Spleen (tissue), 11 donors: ENCODE results near the gene RASSF1. TPM values are rescaled to one million over a fixed set of nuclear protein-coding genes. Genes with fewer than 3 reads are reported as not detected.
A peak's percentile ranks its signal among the peaks of the same experiment; 100 is the strongest.

Experiments used
- DNase-seq: peaks from one replicate; pipeline ENCODE4 v3.0.0-alpha.2; 2020
- H3K27ac ChIP-seq, 8 donors: fragments of 200-600 bp; sonication (generic) in 7 of 8; 1 replicate in 4 of 8; 2 replicates in 4 of 8; pipeline versions ENCODE4 v1.5.0 to v1.8.0; 2016 to 2021; ENCODE audit warnings: inconsistent platforms in 4 of 8, mild to moderate bottlenecking in 4 of 8, moderate library complexity in 1 of 8
- H3K27me3 ChIP-seq, 7 donors: fragments of 200-600 bp; sonication (generic) in 6 of 7; replicated peaks in 1 of 7; 1 replicate in 4 of 7; 2 replicates in 3 of 7; pipeline versions ENCODE4 v1.5.0 to v1.8.0; 2016 to 2021; ENCODE audit warnings: inconsistent platforms in 3 of 7, mild to moderate bottlenecking in 1 of 7
- H3K36me3 ChIP-seq, 6 donors: fragments of 200-600 bp; sonication (generic) in 5 of 6; 1 replicate in 4 of 6; 2 replicates in 2 of 6; pipeline versions ENCODE4 v1.5.0 to v1.8.0; 2016 to 2021; ENCODE audit warnings: inconsistent platforms in 2 of 6
- H3K4me1 ChIP-seq, 6 donors: fragments of 200-600 bp; sonication (generic) in 5 of 6; 1 replicate in 3 of 6; 2 replicates in 3 of 6; pipeline versions ENCODE4 v1.5.0 to v1.8.0; 2016 to 2021; ENCODE audit warnings: inconsistent platforms in 3 of 6
- H3K4me3 ChIP-seq, 8 donors: fragments of 200-600 bp; sonication (generic) in 7 of 8; 1 replicate in 4 of 8; 2 replicates in 4 of 8; pipeline versions ENCODE4 v1.5.0 to v1.8.0; 2016 to 2021; ENCODE audit warnings: inconsistent platforms in 4 of 8, mild to moderate bottlenecking in 4 of 8, moderate library complexity in 2 of 8
- H3K9me3 ChIP-seq, 8 donors: fragments of 200-600 bp; sonication (generic) in 7 of 8; 1 replicate in 4 of 8; 2 replicates in 4 of 8; pipeline versions ENCODE4 v1.5.0 to v1.8.0; 2016 to 2021; ENCODE audit warnings: inconsistent platforms in 4 of 8
- POLR2A ChIP-seq, 3 donors: fragments of 450-650 bp; IDR thresholded peaks; one replicate each; pipeline ENCODE4 v1.5.1; 2017; ENCODE audit warnings: antibody characterized with exemption in 3 of 3, mild to moderate bottlenecking in 1 of 3
- POLR2AphosphoS5 ChIP-seq, 3 donors: sonication (generic); formaldehyde crosslinking; IDR thresholded peaks; one replicate each; pipeline ENCODE4 v1.5.1; 2017; ENCODE audit warnings: antibody characterized with exemption in 3 of 3
- WGBS, 5 donors: extraction: QIAGEN DNeasy Blood & Tissue Kit in 3 of 5; methylation state at CpG; one replicate each; pipeline versions ENCODE4 v1.1.5 to v1.1.7; 2013 to 2018; 5-methylcytosine and 5-hydroxymethylcytosine counted together
- intact Hi-C: fragments of 100-400 bp; cut with DNase I; formaldehyde crosslinking; loops from one replicate; pipeline ENCODE4 v1.15.0; 2023; ENCODE audit warnings: low total_unique reads
- polyA plus RNA-seq, 3 donors: library from polyadenylated mRNA; stranded (reverse); fragments of 200-250 nt; gene quantifications; one replicate each; pipeline ENCODE4 v1.2.1, GENCODE V29; 2013
- total RNA-seq, 7 donors: library from RNA; depleted of rRNA in 3 of 7; stranded (reverse); fragments of >200 nt in 3 of 7; fragmentation: NEBNext Ultra II Directional in 4 of 7; extraction: Animal tissue kit (Norgen Biotek cat#: 25700) in 4 of 7; gene quantifications; one replicate each; pipeline versions ENCODE4 v1.1.0 to v1.2.1, GENCODE V29; 2016 to 2021
- TF ChIP-seq, protein P1 (sequence below), 11 experiments: fragments of 200-600 bp in 7 of 11; fragments of 450-650 bp in 4 of 11; sonication (generic) in 4 of 11; IDR thresholded peaks in 8 of 11; conservative IDR thresholded peaks in 3 of 11; 1 replicate in 7 of 11; 2 replicates in 4 of 11; pipeline versions ENCODE4 v1.4.0 to v1.8.0; 2016 to 2021; ENCODE audit warnings: antibody characterized with exemption in 11 of 11, inconsistent platforms in 4 of 11, mild to moderate bottlenecking in 1 of 11
- donor health status: healthy with polysubstance abuse.
- donor health status: DM: no; HTN: no; CAD: no; lungs with moderate emphysema.
- donor health status: DM: no; HTN: no; CAD: no.
- donor health status: Bipolar disorder and iron deficiency.
- donor health status: healthy.
- donor health status: DM: no; HTN: no; CAD: no.
- donor health status: DM: yes; HTN: yes; CAD: no.

RASSF1 gene
- total and polyA plus RNA-seq, 10 donors: 48.3 to 113 (median 64.7) TPM

DNA sequence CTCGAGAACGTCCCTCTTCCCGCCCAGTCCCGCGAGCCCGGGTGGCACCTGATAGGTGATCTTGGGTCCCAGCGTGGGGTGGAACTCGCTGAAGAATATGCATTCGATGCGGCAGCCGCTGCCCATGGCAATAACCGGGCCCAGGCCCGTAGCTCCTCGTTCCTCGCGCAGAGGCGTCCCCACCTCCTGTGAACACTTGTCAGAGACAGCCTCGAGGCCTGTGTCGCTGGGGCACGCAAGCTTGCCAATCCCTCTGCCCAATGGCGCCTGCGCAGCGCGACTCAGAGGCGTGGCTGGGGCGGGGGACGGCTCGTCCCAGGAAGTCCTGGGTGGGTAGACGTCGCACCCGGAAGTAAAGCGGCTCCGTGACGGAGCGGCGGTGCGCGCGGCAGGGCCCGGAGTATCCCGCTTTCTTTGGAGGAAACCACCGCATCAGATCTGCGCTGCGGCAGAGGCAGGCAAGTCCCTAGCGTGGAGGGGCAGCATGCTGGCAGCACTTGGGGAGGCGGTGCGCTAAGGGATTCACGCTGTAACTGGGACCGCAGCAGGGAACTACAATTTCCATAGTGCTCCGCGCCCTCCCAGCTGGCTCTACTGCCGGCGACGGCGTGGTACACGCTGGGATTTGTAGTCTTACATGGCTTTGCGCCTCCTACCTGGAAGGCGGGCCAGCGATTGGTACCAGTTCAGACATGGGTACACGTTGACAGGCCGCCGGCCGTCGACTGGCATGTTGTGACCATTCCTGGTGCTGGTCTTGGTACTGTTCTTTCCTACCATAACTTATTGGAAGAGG is 10.1 kb upstream of the RASSF1 start, which contains the start of the genes CYB561D2 and NPRL2:
CYB561D2 (plus strand) TSS at position 336 of the 796 bp plus-strand sequence. CDS start 572 bp downstream, outside the sequence.
NPRL2 (minus strand) TSS at position 249 of the 796 bp plus-strand sequence; CDS start at position 126, 123 bp downstream.
- Histone ChIP-seq H3K9me3 (no peaks in the 10 kb centered on the region), H3K4me3 (peak within 1 kb of the TSS; percentile 52 to 93 (median 63)), H3K27me3 (no peaks in the 10 kb centered on the region), H3K4me1 (peaks cover 13 to 98% (median 75%) of the 10 kb centered on the region in 6 donors), H3K27ac (peak within 1 kb of the TSS; percentile 92 to 100 (median 94)), H3K36me3 (peaks cover 0 to 66% (median 46%) of the 10 kb centered on the region in 6 donors)
- WGBS, 5 donors: 0 to 1% (median 1%) methylated on average over 25 to 64 of the region's 64 CpGs
- peak; percentile 98 to 99 (median 99) for TF ChIP-seq POLR2AphosphoS5 (IDR thresholded peaks at IDR 0.05)
- TF ChIP-seq, protein P1, sequence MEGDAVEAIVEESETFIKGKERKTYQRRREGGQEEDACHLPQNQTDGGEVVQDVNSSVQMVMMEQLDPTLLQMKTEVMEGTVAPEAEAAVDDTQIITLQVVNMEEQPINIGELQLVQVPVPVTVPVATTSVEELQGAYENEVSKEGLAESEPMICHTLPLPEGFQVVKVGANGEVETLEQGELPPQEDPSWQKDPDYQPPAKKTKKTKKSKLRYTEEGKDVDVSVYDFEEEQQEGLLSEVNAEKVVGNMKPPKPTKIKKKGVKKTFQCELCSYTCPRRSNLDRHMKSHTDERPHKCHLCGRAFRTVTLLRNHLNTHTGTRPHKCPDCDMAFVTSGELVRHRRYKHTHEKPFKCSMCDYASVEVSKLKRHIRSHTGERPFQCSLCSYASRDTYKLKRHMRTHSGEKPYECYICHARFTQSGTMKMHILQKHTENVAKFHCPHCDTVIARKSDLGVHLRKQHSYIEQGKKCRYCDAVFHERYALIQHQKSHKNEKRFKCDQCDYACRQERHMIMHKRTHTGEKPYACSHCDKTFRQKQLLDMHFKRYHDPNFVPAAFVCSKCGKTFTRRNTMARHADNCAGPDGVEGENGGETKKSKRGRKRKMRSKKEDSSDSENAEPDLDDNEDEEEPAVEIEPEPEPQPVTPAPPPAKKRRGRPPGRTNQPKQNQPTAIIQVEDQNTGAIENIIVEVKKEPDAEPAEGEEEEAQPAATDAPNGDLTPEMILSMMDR (IDR thresholded peaks at IDR 0.05 in 8 of 11, conservative IDR thresholded peaks at IDR 0.05 in 3 of 11): peak in 1 of 11 experiments; percentile 31
- TF ChIP-seq POLR2A (IDR thresholded peaks at IDR 0.05): peak in 2 of 3 donors; percentile 73 to 87
- peak; percentile 100 for DNase-seq
- intact Hi-C loops: no loop called here

DNA sequence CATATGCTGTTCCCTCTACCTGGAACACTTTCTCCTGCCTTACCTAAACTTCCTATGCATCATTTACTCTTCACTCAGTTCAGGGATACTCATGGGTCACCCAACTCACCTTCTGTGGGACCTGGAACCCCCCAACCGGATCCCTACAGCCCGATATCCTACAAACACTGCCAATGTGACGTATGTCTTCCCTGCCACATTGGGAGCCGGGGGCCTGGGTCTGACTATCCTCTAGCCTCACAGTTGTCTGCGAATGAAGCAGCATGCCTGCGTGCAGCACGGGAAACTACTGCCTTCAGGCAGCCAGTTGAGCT is 9.5 kb upstream of the RASSF1 start:
- Histone ChIP-seq H3K36me3 (peaks cover 0 to 60% (median 41%) of the 10 kb centered on the region in 6 donors), H3K4me1 (peaks cover 19 to 98% (median 75%) of the 10 kb centered on the region in 6 donors), H3K27ac (peak overlapping the region; percentile 92 to 100 (median 94)), H3K9me3 (no peaks in the 10 kb centered on the region), H3K27me3 (no peaks in the 10 kb centered on the region), H3K4me3 (peak overlapping the region; percentile 52 to 93 (median 63))
- TF ChIP-seq, protein P1 (IDR thresholded peaks at IDR 0.05 in 8 of 11, conservative IDR thresholded peaks at IDR 0.05 in 3 of 11): no peak
- no peak for TF ChIP-seq POLR2AphosphoS5 (IDR thresholded peaks at IDR 0.05)
- no peak for TF ChIP-seq POLR2A (IDR thresholded peaks at IDR 0.05)
- WGBS, 5 donors: 12 to 19% (median 13%) methylated on average over 7 of the region's 7 CpGs
- no peak for DNase-seq
- intact Hi-C loops: no loop called here

DNA sequence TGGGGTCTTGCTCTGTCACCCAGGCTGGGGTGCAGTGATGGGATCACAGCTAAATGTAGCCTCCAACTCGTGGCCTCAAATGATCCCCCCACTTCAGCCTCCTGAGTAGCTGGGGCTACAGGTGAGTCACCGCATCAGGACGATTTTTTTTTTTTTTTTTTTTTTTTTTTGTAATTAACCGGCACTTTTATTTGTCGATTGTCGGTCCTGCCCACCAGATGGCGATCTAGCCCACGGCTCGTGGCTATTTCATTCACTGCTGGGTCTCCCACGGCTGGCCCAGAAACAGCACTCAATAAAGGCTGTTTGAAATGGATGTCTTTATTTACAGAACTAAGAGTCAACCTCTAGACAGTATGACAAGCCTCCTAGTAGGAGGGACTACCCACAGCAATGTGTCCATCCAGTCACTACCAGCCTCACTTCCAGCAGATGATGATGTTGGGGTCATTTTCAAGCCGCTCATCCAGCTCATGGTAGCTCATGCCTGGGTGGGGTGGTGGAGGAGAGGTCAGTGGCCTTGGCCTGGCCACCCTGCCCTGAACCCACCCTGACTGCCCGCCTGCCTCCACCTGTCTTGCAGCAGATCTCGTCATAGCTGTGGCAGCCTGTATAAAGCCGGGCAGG is 6.7 kb upstream of the RASSF1 start:
- H3K4me1 ChIP-seq: peaks cover 20 to 91% (median 66%) of the 10 kb centered on the region in 6 donors
- H3K27me3 ChIP-seq: no peaks in the 10 kb centered on the region
- peaks cover 0 to 31% (median 15%) of the 10 kb centered on the region in 6 donors for H3K36me3 ChIP-seq
- intact Hi-C loops: loop anchor here (2.0 kb wide), 1 partner anchor 196 kb away; no protein-coding TSS in a partner anchor
- no peak for TF ChIP-seq POLR2A (IDR thresholded peaks at IDR 0.05)
- TF ChIP-seq, protein P1 (IDR thresholded peaks at IDR 0.05 in 8 of 11, conservative IDR thresholded peaks at IDR 0.05 in 3 of 11): peak; percentile 26 to 71 (median 56)
- no peak overlapping the region for H3K4me3 ChIP-seq
- 8 to 28% (median 27%) methylated on average over 11 to 14 of the region's 14 CpGs for WGBS, 5 donors
- peak overlapping the region in 5 of 8 donors; percentile 8 to 38 (median 18) for H3K27ac ChIP-seq
- DNase-seq: peak; percentile 89
- H3K9me3 ChIP-seq: no peaks in the 10 kb centered on the region
